Adrenal gland (tissue), 12 donors: ENCODE data around the gene UBN2. TPM values are rescaled to one million over a fixed set of nuclear protein-coding genes. Genes with fewer than 3 reads are reported as not detected.
"Not testable (repeated sequence)": the region's sequence is repeated elsewhere in the genome, so short reads cannot be mapped to it uniquely, and the experiment has no call there.

Experiments used
- DNase-seq, 7 donors: peaks; one replicate each; pipeline ENCODE4 v3.0.0-alpha.2; 2019 to 2020
- H3K27ac ChIP-seq, 5 donors: fragments of 200-600 bp; sonication (generic) in 4 of 5; 1 replicate in 3 of 5; 2 replicates in 2 of 5; pipeline versions ENCODE4 v1.5.1 to v1.8.0; 2016 to 2020; ENCODE audit warnings: mild to moderate bottlenecking in 1 of 5
- H3K27me3 ChIP-seq: fragments of 200-600 bp; 2 replicates; pipeline ENCODE4 v1.8.0; 2021
- H3K36me3 ChIP-seq, 2 donors: fragments of 200-600 bp; replicated peaks in 1 of 2; 1 replicate in 1 of 2; 2 replicates in 1 of 2; pipeline versions ENCODE4 v1.5.1 to v1.8.0; 2018 to 2022
- H3K4me1 ChIP-seq, 2 donors: fragments of 200-600 bp; replicated peaks in 1 of 2; 1 replicate in 1 of 2; 2 replicates in 1 of 2; pipeline versions ENCODE4 v1.5.1 to v1.8.0; 2018 to 2021
- H3K4me3 ChIP-seq, 4 donors: fragments of 200-600 bp; sonication (generic) in 3 of 4; one replicate each; pipeline ENCODE4 v1.5.1; 2016 to 2018
- H3K9me3 ChIP-seq, 3 donors: fragments of 200-600 bp; sonication (generic) in 1 of 3; replicated peaks in 1 of 3; 1 replicate in 2 of 3; 2 replicates in 1 of 3; pipeline versions ENCODE4 v1.5.1 to v1.8.0; 2016 to 2021
- CTCF ChIP-seq, 6 experiments: fragments of 450-650 bp in 4 of 6; fragments of 200-600 bp in 2 of 6; sonication (generic) in 1 of 6; IDR thresholded peaks; 1 replicate in 5 of 6; 2 replicates in 1 of 6; pipeline versions ENCODE4 v1.5.1 to v1.8.0; 2016 to 2021; ENCODE audit warnings: antibody characterized with exemption in 6 of 6, mild to moderate bottlenecking in 2 of 6, moderate library complexity in 1 of 6
- POLR2A ChIP-seq, 2 donors: fragments of 450-650 bp; IDR thresholded peaks; one replicate each; pipeline ENCODE4 v1.6.1; 2017; ENCODE audit warnings: antibody characterized with exemption in 2 of 2, mild to moderate bottlenecking in 2 of 2, moderate library complexity in 1 of 2
- WGBS, 4 donors: extraction: QIAGEN DNeasy Blood & Tissue Kit in 2 of 4; methylation state at CpG; one replicate each; pipeline versions ENCODE4 v1.1.5 to v1.1.7; 2013 to 2017; 5-methylcytosine and 5-hydroxymethylcytosine counted together
- intact Hi-C, 2 donors: fragments of 100-400 bp; cut with DNase I; formaldehyde crosslinking; loops; one replicate each; pipeline versions ENCODE4 v1.14.1 to v1.15.0; 2022 to 2023
- polyA plus RNA-seq, 3 donors: library from polyadenylated mRNA; stranded (reverse); fragments of 200-250 nt in 2 of 3; fragments of 350-450 nt in 1 of 3; fragmentation: Illumina TruSeq in 1 of 3; extraction: RNeasy Lipid Tissue Mini Kit (QIAGEN cat#74804) in 1 of 3; gene quantifications; one replicate each; pipeline ENCODE4 v1.2.3, GENCODE V29; 2013 to 2014
- total RNA-seq, 9 donors: library from RNA; depleted of rRNA in 4 of 9; stranded (reverse); fragments of >200 nt in 4 of 9; fragments of 120-200 nt in 1 of 9; fragmentation: NEBNext Ultra II Directional in 1 of 9; extraction: Animal tissue kit (Norgen Biotek cat#: 25700) in 1 of 9; gene quantifications; one replicate each; pipeline versions ENCODE4 v1.1.0 to v1.2.4, GENCODE V29; 2013 to 2023
- donor health status: healthy with polysubstance abuse.
- donor health status: Bipolar disorder and iron deficiency.
- donor health status: DM: yes; HTN: yes; CAD: no.
- donor health status: DM: no; HTN: no; CAD: no.
- donor health status: DM: no; HTN: no; CAD: no.
- donor health status: DM: yes; HTN: yes; CAD: no.

The UBN2 gene
- total and polyA plus RNA-seq, 12 donors: 4.5 to 27.5 (median 16.1) TPM

DNA sequence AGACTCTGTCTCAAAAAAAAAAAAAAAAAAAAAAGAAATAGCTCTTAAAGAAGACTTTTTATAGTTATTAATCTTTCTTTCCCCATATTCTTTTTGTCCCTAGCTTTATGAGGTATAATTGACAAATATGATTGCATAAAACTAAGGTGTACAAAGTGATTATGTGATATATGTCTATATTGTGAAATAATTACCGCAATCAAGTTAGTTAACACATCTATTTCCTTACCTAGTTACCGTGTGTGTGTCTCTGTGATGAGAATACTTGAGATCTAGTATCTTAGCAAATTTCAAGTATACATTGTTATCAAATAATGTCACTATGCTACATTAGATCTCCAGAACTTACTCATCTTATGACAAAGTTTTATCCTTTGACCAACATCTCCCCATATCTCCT, 30.7 kb upstream of the UBN2 start:
- H3K36me3 ChIP-seq: no peaks in the 10 kb centered on the region
- DNase-seq: no peak
- WGBS, 4 donors: 92 to 97% (median 95%) methylated on average over 2 of the region's 2 CpGs
- no peaks in the 10 kb centered on the region for H3K9me3 ChIP-seq
- no peak overlapping the region for H3K4me3 ChIP-seq
- no peak for TF ChIP-seq POLR2A (IDR thresholded peaks at IDR 0.05)
- intact Hi-C loops: no loop called here
- H3K27ac ChIP-seq: no peak overlapping the region
- no peaks in the 10 kb centered on the region for H3K27me3 ChIP-seq
- no peaks in the 10 kb centered on the region for H3K4me1 ChIP-seq

DNA sequence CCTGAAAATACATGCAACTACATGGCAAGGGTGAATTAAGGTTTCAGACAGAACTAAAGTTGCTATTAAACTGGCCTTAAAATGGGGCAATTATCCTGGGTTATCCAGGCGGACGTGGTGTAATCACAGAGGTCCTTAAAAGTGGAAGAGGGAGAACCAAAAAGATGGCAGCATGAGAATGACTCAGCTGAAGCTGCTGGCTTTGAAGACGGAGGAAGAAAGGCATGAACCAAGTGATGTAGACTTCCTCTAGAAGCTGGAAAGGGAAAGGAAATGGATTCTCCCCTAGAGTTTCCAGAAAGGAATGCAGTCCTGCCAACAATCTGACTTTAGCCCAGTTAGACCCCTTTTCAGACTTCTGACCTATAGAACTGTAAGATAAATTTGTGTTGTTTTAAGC, 27.0 kb upstream of the UBN2 start:
- H3K36me3 ChIP-seq: no peaks in the 10 kb centered on the region
- WGBS, 4 donors: 77 to 88% (median 83%) methylated on average over 3 of the region's 3 CpGs
- no peaks in the 10 kb centered on the region for H3K4me1 ChIP-seq
- no peak overlapping the region for H3K4me3 ChIP-seq
- intact Hi-C loops: no loop called here
- no peak for DNase-seq
- no peak for TF ChIP-seq CTCF (IDR thresholded peaks at IDR 0.05)
- no peak for TF ChIP-seq POLR2A (IDR thresholded peaks at IDR 0.05)
- no peak overlapping the region for H3K27ac ChIP-seq
- no peaks in the 10 kb centered on the region for H3K9me3 ChIP-seq
- no peaks in the 10 kb centered on the region for H3K27me3 ChIP-seq

DNA sequence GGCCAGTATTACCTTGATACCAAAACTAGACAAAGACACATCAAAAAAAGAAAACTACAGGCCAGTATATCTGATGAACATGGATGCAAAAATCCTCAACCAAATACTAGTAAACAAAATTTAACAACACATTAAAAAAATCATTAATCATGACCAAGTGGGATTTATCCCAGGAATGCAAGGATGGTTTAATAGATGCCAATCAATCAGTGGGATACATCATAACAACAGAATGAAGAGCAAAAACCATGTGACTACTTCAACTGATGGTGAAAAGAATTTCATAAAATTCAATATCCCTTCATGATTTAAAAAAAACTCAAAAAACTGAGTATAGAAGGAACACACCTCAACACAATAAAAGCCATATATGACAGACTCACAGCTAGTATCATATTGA, 25.2 kb upstream of the UBN2 start:
- intact Hi-C loops: no loop called here
- no peak for TF ChIP-seq POLR2A (IDR thresholded peaks at IDR 0.05)
- TF ChIP-seq CTCF (IDR thresholded peaks at IDR 0.05): no peak

GRCh38 chr7:139212133-139212532, 18.9 kb upstream of the UBN2 start:
- no peaks in the 10 kb centered on the region for H3K27me3 ChIP-seq
- intact Hi-C loops: no loop called here
- no peaks in the 10 kb centered on the region for H3K4me1 ChIP-seq
- H3K27ac ChIP-seq: no peak overlapping the region
- H3K4me3 ChIP-seq: no peak overlapping the region
- no peak for DNase-seq
- TF ChIP-seq CTCF (IDR thresholded peaks at IDR 0.05) (no peak), POLR2A (IDR thresholded peaks at IDR 0.05) (no peak)
- no peaks in the 10 kb centered on the region for H3K9me3 ChIP-seq
- 84 to 93% (median 92%) methylated on average over 2 of the region's 2 CpGs for WGBS, 4 donors
- H3K36me3 ChIP-seq: no peaks in the 10 kb centered on the region

More for the DNA sequence above, 25.2 kb upstream of the UBN2 start:
- no peak for DNase-seq
- Histone ChIP-seq H3K4me1 (no peaks in the 10 kb centered on the region), H3K9me3 (no peaks in the 10 kb centered on the region), H3K36me3 (no peaks in the 10 kb centered on the region), H3K27me3 (no peaks in the 10 kb centered on the region), H3K27ac (no peak overlapping the region), H3K4me3 (no peak overlapping the region)

DNA sequence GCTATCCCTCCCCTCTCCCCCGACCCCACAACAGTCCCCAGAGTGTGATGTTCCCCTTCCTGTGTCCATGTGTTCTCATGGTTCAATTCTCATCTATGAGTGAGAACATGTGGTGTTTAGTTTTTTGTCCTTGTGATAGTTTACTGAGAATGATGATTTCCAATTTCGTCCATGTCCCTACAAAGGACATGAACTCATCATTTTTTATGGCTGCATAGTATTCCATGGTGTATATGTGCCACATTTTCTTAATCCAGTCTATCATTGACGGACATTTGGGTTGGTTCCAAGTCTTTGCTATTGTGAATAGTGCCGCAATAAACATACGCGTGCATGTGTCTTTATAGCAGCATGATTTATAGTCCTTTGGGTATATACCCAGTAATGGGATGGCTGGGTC, 17.5 kb upstream of the UBN2 start:
- H3K36me3 ChIP-seq, H3K4me1 ChIP-seq, DNase-seq, H3K27me3 ChIP-seq, H3K9me3 ChIP-seq, H3K27ac ChIP-seq, H3K4me3 ChIP-seq, intact Hi-C loops: not testable (repeated sequence)
- WGBS, 4 donors: 81 to 93% (median 90%) methylated on average over 5 to 6 of the region's 6 CpGs
